HuH-7 (cell line): Measurements from ENCODE around the gene FBN3.

ENCODE experiments used
- DNase-seq: peaks from one replicate; pipeline ENCODE4 v3.0.0; 2011; ENCODE audit warnings: low spot score

The FBN3 gene

DNA sequence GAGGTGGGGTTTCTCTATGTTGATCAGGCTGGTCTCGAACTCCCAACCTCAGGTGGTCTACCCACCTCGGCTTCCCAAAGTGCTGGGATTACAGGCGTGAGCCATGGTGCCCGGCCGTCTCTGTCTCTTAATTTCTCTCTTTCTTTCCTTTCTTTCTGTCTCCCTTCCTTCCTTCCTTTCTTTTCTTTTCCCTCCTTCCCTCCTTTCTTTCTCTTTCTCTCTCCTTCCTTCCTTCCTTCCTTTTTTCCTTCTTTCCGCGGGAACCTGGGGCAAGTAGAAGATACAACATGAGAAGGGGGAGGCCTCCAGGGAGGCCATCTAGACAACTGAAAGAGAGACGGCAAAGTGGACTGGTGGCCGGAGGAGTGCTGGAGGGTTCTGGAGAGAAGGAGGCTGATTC, 128.7 kb downstream of the FBN3 start:
- no peak for DNase-seq

DNA sequence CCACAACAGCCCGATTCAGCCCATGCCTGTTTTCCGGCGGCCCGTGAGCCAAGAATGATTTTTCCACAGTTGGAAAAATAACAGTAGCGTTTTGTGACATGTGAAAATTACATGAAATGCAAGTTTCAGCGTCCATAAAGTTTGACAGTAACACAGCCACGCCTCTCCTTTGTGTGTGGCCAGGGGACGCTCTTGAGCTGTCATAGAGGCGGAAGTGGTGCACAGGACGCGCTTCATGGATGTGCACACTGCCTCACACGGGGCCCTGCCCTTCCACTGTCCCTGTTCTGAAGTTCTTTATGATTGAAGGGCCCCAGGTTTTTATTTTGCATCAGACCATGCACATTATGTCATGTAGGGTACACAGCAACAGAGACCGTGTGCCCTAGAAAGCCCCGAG, 131.6 kb downstream of the FBN3 start:
- DNase-seq = peak; percentile 59
